ENCODE measurements around the gene CXCR2.

Gene CXCR2

GRCh38 chr2:218186355-218186766 lies 60.5 kb downstream of the CXCR2 start:
- peak; percentile 40 to 62 (median 51) for DNase-seq (ENCODE audit: low read depth in 3 of 3)

Data from stimulated activated CD4-positive, alpha-beta T cell treated with anti-CD3 and anti-CD28 coated beads, TNF-alpha, amount 100 ng/mL, for 24 hours (primary cell).